HCT116 (cell line): ENCODE results near the gene WFDC10A. TPM values are rescaled to one million over a fixed set of nuclear protein-coding genes. Genes with fewer than 3 reads are reported as not detected.

Experiments
- ATAC-seq: fragments of 200-7000 bp; cut with Tn5 transposase; 2 replicates; pipeline ENCODE4 v1.9.1; 2020; ENCODE audit warnings: mild to moderate bottlenecking, moderate library complexity
- BruUV-seq: library from RNA; stranded (reverse); fragments of 400-500 nt; replicated peaks from 2 replicates; lab custom pipeline; 2021; lab: Mats Ljungman, UMichigan
- CTCF ChIA-PET: fragments of 300-600 bp; sonication (Branson Sonifier 250); formaldehyde crosslinking; loops from one replicate; lab custom pipeline; 2021; ENCODE audit warnings: antibody characterized with exemption; lab: Charles Lee
- POLR2A ChIA-PET: fragments of 300-600, 350-600 bp; sonication (Branson Sonifier 250); formaldehyde crosslinking; loops from one replicate; lab custom pipeline; 2021; ENCODE audit warnings: antibody characterized with exemption; lab: Charles Lee
- RAD21 ChIA-PET, 2 experiments: fragments of 300-600 bp; sonication (Branson Sonifier 250); formaldehyde crosslinking; loops; one replicate each; lab custom pipeline; 2023; ENCODE audit warnings: low total read pairs in 2 of 2; ENCODE audit not compliant: uncharacterized antibody in 2 of 2, unreplicated experiment in 2 of 2, low non-redundant PET in 1 of 2; lab: Charles Lee
- DNase-seq: peaks from one replicate; pipeline ENCODE4 v3.0.0-alpha.2; 2010; ENCODE audit warnings: low read depth, low spot score
- H2AFZ ChIP-seq: fragments of 200-600 bp; shearing (Covaris generic), sonication (generic); 2 replicates; pipeline ENCODE4 v1.6.1; 2017; ENCODE audit warnings: low read depth, mixed run types, mixed read lengths, antibody characterized with exemption, low read length; ENCODE audit not compliant: poor library complexity, severe bottlenecking
- H3K27ac ChIP-seq: 2 replicates; pipeline ENCODE4 v1.5.1; 2012; ENCODE audit warnings: low read depth, low read length
- H3K27me3 ChIP-seq: fragments of 200-600 bp; sonication (generic); 2 replicates; pipeline ENCODE4 v1.6.1; 2016; ENCODE audit warnings: mixed run types, low read length, mixed read lengths; ENCODE audit not compliant: insufficient read depth
- H3K36me3 ChIP-seq, 2 experiments: fragments of 200-500 bp in 1 of 2; fragments of 200-600 bp in 1 of 2; sonication (Bioruptor generic) in 1 of 2; sonication (generic) in 1 of 2; 2 replicates each; pipeline versions ENCODE4 v1.5.1 to v1.6.1; 2014 to 2016; ENCODE audit warnings: low read length in 2 of 2, inconsistent platforms in 1 of 2, mixed read lengths in 1 of 2, mixed run types in 1 of 2; ENCODE audit not compliant: insufficient read depth in 2 of 2, control insufficient read depth in 1 of 2
- H3K4me1 ChIP-seq, 2 experiments: fragments of 200-600 bp in 1 of 2; sonication (generic) in 1 of 2; 2 replicates each; pipeline versions ENCODE4 v1.5.1 to v1.6.1; 2012 to 2017; ENCODE audit warnings: low read length in 2 of 2, inconsistent platforms in 1 of 2, mild to moderate bottlenecking in 1 of 2, mixed read lengths in 1 of 2, mixed run types in 1 of 2, moderate library complexity in 1 of 2; ENCODE audit not compliant: insufficient read depth in 2 of 2, control insufficient read depth in 1 of 2
- H3K4me2 ChIP-seq: fragments of 200-600 bp; sonication (generic); 2 replicates; pipeline ENCODE4 v1.6.1; 2017; ENCODE audit warnings: mixed run types, low read length, mixed read lengths
- H3K4me3 ChIP-seq, 2 experiments: fragments of 200-600 bp in 1 of 2; sonication (generic) in 1 of 2; replicated peaks in 1 of 2; 2 replicates each; pipeline ENCODE4 v1.5.1; 2011 to 2016; ENCODE audit warnings: low read length in 2 of 2, control low read depth in 1 of 2, low read depth in 1 of 2, mild to moderate bottlenecking in 1 of 2, mixed read lengths in 1 of 2, mixed run types in 1 of 2
- H3K79me2 ChIP-seq: fragments of 200-600 bp; sonication (generic); 2 replicates; pipeline ENCODE4 v1.6.1; 2017; ENCODE audit warnings: mild to moderate bottlenecking, mixed run types, low read length, moderate library complexity, mixed read lengths; ENCODE audit not compliant: insufficient read depth
- H3K9ac ChIP-seq: fragments of 200-600 bp; sonication (generic); 2 replicates; pipeline ENCODE4 v1.6.1; 2016; ENCODE audit warnings: low read length, mixed read lengths
- H3K9me2 ChIP-seq: fragments of 200-600 bp; sonication (generic), shearing (Covaris generic); 2 replicates; pipeline ENCODE4 v1.6.1; 2017; ENCODE audit warnings: mixed run types, mild to moderate bottlenecking, moderate library complexity; ENCODE audit not compliant: insufficient read depth
- H3K9me3 ChIP-seq, 2 experiments: fragments of 200-500 bp in 1 of 2; fragments of 200-600 bp in 1 of 2; sonication (Bioruptor generic) in 1 of 2; sonication (generic) in 1 of 2; 2 replicates each; pipeline ENCODE4 v1.6.1; 2014 to 2017; ENCODE audit warnings: low read length in 2 of 2, mixed read lengths in 2 of 2, inconsistent platforms in 1 of 2, low read depth in 1 of 2, mild to moderate bottlenecking in 1 of 2, mixed run types in 1 of 2, moderate library complexity in 1 of 2; ENCODE audit not compliant: control insufficient read depth in 1 of 2, insufficient read depth in 1 of 2
- H4K20me1 ChIP-seq: fragments of 200-600 bp; sonication (generic), shearing (Covaris generic); 2 replicates; pipeline ENCODE4 v1.6.1; 2017; ENCODE audit warnings: mixed run types, mild to moderate bottlenecking, moderate library complexity; ENCODE audit not compliant: insufficient read depth
- CBX3 ChIP-seq: IDR thresholded peaks from 2 replicates; pipeline ENCODE4 v1.6.1; 2012; ENCODE audit warnings: low read depth
- CEBPB ChIP-seq: IDR thresholded peaks from 2 replicates; pipeline ENCODE4 v1.6.1; 2012; ENCODE audit warnings: low read depth
- ELF1 ChIP-seq: IDR thresholded peaks from 2 replicates; pipeline ENCODE4 v1.6.1; 2012; ENCODE audit warnings: low read depth, borderline replicate concordance
- EZH2 ChIP-seq: fragments of 200-600 bp; sonication (generic); IDR thresholded peaks from 2 replicates; pipeline ENCODE4 v1.6.1; 2017; ENCODE audit warnings: antibody characterized with exemption, mixed run types
- FOSL1 ChIP-seq: IDR thresholded peaks from 2 replicates; pipeline ENCODE4 v1.6.1; 2012; ENCODE audit warnings: low read depth
- JUND ChIP-seq: IDR thresholded peaks from 2 replicates; pipeline ENCODE4 v1.6.1; 2012
- POLR2A ChIP-seq: IDR thresholded peaks from 2 replicates; pipeline ENCODE4 v1.7.0; 2011; ENCODE audit warnings: borderline replicate concordance; ENCODE audit not compliant: insufficient read depth, insufficient read length; ENCODE audit errors: extremely low read depth
- POLR2AphosphoS5 ChIP-seq: IDR thresholded peaks from 2 replicates; pipeline ENCODE4 v1.6.1; 2011; ENCODE audit warnings: mild to moderate bottlenecking, low read depth, low read length, moderate library complexity
- RAD21 ChIP-seq: IDR thresholded peaks from 2 replicates; pipeline ENCODE4 v1.6.1; 2012; ENCODE audit warnings: low read depth, mild to moderate bottlenecking
- SIN3A ChIP-seq: IDR thresholded peaks from 2 replicates; pipeline ENCODE4 v1.6.1; 2012; ENCODE audit warnings: low read depth
- SP1 ChIP-seq: IDR thresholded peaks from 2 replicates; pipeline ENCODE4 v1.6.1; 2012; ENCODE audit warnings: low read depth
- SRF ChIP-seq: IDR thresholded peaks from 2 replicates; pipeline ENCODE4 v1.6.1; 2012; ENCODE audit warnings: low read depth
- TCF7L2 ChIP-seq: IDR thresholded peaks from 2 replicates; pipeline ENCODE4 v1.7.0; 2011; ENCODE audit warnings: borderline replicate concordance, inconsistent platforms; ENCODE audit not compliant: insufficient read depth, insufficient read length; ENCODE audit errors: extremely low read depth
- ZFX ChIP-seq: fragments of 450-650 bp; IDR thresholded peaks from 2 replicates; pipeline ENCODE4 v1.6.1; 2017
- ZNF274 ChIP-seq: fragments of 200-500 bp; sonication (Bioruptor generic); IDR thresholded peaks from 2 replicates; pipeline ENCODE4 v1.6.1; 2014; ENCODE audit warnings: mild to moderate bottlenecking, low read depth, low read length, inconsistent platforms
- intact Hi-C: fragments of 100-400 bp; cut with micrococcal nuclease; formaldehyde crosslinking; loops from 2 replicates; pipeline ENCODE4 v1.10.0; 2022
- total RNA-seq: library from RNA; stranded (reverse); gene quantifications from one replicate; pipeline ENCODE4 v1.2.1, GENCODE V29; 2021; ENCODE audit not compliant: unreplicated experiment
- TF ChIP-seq, protein P1 (sequence below): IDR thresholded peaks from 2 replicates; pipeline ENCODE4 v1.6.1; 2012
- TF ChIP-seq, protein P2 (sequence below): IDR thresholded peaks from 2 replicates; pipeline ENCODE4 v1.6.1; 2012
- TF ChIP-seq, protein P3 (sequence below), 3 experiments: fragments of 200-600 bp in 1 of 3; sonication (generic) in 1 of 3; IDR thresholded peaks in 2 of 3; conservative IDR thresholded peaks in 1 of 3; 2 replicates each; pipeline ENCODE4 v1.5.1; 2012 to 2017; ENCODE audit warnings: low read depth in 2 of 3, low read length in 2 of 3, antibody characterized with exemption in 1 of 3, borderline replicate concordance in 1 of 3, control low read depth in 1 of 3, mild to moderate bottlenecking in 1 of 3, mixed read lengths in 1 of 3, mixed run types in 1 of 3, moderate library complexity in 1 of 3; ENCODE audit not compliant: insufficient read depth in 1 of 3
- TF ChIP-seq, protein P4 (sequence below): IDR thresholded peaks from 2 replicates; pipeline ENCODE4 v1.6.1; 2012; ENCODE audit warnings: low read depth

The WFDC10A gene
- total RNA-seq, 1 experiment from 2014 or later: 0.47 TPM

DNA sequence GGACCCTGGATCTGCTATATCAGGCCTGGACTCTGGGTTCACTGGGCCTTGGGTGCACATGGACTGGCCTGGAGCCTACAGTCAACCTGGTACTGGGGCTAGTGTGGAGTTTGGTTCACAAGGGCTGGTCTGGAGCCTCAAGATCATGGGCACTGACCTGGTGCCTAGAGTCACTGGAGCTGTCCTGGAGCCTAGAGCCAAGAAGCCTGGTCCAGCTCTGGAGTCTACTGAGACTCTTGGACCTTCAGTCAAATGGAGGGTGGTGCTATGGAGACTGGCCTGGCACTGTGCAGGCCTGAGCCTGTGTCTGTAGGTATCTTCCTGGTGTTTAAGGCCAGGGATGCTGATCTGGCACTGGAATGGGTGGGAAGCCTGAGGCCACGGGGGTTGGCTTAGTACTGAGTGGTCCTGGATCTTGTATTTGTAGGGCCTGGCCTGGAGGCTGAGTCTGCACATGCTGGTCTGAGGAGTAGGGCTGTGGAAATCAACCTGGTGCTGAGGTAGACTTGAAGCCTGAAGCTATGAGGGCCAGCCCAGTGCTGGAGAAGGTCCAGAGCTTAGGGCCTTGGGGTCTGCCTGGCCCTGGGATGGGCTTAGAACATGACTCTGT is 18.0 kb downstream of the WFDC10A start:
- ATAC-seq (no peak), DNase-seq (no peak)
- ChIA-PET POLR2A (no interaction called here), RAD21 (no interaction called here), CTCF (interaction anchor here (1.5 kb wide), 1 partner anchor 18 kb away, joined by 7 read pairs; the partner anchor contains the start of gene WFDC10A)
- no peak overlapping the region for H3K27ac ChIP-seq
- H3K36me3 ChIP-seq: no peaks in the 10 kb centered on the region
- no peaks in the 10 kb centered on the region for H3K27me3 ChIP-seq
- intact Hi-C loops: no loop called here
- BruUV-seq: no TSS peak
- no peaks in the 10 kb centered on the region for H3K79me2 ChIP-seq
- H3K4me1 ChIP-seq: no peaks in the 10 kb centered on the region
- H3K4me3 ChIP-seq: no peak overlapping the region
- no peak overlapping the region for H3K4me2 ChIP-seq
- TF ChIP-seq ZNF274 (no peak), POLR2AphosphoS5 (no peak), SP1 (no peak), TCF7L2 (no peak), EZH2 (no peak), SRF (no peak), ELF1 (no peak), POLR2A (no peak), FOSL1 (no peak), ZFX (no peak), SIN3A (no peak), JUND (no peak), CEBPB (no peak), RAD21 (no peak), CBX3 (no peak)
- TF ChIP-seq, protein P1, sequence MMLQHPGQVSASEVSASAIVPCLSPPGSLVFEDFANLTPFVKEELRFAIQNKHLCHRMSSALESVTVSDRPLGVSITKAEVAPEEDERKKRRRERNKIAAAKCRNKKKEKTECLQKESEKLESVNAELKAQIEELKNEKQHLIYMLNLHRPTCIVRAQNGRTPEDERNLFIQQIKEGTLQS: no peak
- TF ChIP-seq, protein P2, sequence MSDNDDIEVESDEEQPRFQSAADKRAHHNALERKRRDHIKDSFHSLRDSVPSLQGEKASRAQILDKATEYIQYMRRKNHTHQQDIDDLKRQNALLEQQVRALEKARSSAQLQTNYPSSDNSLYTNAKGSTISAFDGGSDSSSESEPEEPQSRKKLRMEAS: no peak
- TF ChIP-seq, protein P3, sequence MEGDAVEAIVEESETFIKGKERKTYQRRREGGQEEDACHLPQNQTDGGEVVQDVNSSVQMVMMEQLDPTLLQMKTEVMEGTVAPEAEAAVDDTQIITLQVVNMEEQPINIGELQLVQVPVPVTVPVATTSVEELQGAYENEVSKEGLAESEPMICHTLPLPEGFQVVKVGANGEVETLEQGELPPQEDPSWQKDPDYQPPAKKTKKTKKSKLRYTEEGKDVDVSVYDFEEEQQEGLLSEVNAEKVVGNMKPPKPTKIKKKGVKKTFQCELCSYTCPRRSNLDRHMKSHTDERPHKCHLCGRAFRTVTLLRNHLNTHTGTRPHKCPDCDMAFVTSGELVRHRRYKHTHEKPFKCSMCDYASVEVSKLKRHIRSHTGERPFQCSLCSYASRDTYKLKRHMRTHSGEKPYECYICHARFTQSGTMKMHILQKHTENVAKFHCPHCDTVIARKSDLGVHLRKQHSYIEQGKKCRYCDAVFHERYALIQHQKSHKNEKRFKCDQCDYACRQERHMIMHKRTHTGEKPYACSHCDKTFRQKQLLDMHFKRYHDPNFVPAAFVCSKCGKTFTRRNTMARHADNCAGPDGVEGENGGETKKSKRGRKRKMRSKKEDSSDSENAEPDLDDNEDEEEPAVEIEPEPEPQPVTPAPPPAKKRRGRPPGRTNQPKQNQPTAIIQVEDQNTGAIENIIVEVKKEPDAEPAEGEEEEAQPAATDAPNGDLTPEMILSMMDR (IDR thresholded peaks at IDR 0.05 in 2 of 3, conservative IDR thresholded peaks at IDR 0.05 in 1 of 3; ENCODE audit: borderline replicate concordance in 1 of 3, insufficient read depth in 1 of 3, low read depth in 2 of 3, low read length in 2 of 3): no peak
- TF ChIP-seq, protein P4, sequence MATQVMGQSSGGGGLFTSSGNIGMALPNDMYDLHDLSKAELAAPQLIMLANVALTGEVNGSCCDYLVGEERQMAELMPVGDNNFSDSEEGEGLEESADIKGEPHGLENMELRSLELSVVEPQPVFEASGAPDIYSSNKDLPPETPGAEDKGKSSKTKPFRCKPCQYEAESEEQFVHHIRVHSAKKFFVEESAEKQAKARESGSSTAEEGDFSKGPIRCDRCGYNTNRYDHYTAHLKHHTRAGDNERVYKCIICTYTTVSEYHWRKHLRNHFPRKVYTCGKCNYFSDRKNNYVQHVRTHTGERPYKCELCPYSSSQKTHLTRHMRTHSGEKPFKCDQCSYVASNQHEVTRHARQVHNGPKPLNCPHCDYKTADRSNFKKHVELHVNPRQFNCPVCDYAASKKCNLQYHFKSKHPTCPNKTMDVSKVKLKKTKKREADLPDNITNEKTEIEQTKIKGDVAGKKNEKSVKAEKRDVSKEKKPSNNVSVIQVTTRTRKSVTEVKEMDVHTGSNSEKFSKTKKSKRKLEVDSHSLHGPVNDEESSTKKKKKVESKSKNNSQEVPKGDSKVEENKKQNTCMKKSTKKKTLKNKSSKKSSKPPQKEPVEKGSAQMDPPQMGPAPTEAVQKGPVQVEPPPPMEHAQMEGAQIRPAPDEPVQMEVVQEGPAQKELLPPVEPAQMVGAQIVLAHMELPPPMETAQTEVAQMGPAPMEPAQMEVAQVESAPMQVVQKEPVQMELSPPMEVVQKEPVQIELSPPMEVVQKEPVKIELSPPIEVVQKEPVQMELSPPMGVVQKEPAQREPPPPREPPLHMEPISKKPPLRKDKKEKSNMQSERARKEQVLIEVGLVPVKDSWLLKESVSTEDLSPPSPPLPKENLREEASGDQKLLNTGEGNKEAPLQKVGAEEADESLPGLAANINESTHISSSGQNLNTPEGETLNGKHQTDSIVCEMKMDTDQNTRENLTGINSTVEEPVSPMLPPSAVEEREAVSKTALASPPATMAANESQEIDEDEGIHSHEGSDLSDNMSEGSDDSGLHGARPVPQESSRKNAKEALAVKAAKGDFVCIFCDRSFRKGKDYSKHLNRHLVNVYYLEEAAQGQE: no peak
- H3K9ac ChIP-seq: no peak overlapping the region
- no peaks in the 10 kb centered on the region for H3K9me2 ChIP-seq
- H4K20me1 ChIP-seq: no peaks in the 10 kb centered on the region
- H2AFZ ChIP-seq: no peak overlapping the region
- no peaks in the 10 kb centered on the region for H3K9me3 ChIP-seq
